ENCODE measurements around the gene MACROD2.

DNA sequence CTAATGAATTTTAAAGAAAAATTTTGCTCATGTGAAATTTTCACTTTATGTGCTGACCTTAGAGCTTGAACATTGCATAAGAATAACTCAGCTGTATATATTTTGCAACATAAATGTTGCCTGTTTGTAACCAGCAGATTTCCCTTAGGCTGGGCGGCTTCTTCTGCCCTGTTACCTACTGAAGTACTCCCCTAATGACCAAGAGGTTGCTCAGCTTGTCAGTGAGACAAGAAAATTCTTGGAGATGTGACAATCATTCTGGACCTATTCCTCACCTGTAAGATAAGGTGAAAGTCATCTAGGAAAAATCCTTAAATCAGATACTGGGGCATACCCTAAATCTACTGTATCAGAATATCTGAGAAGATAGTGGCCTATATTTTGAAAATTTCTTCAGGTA is 1516.2 kb downstream of the MACROD2 start:
- TF ChIP-seq CTCF (IDR thresholded peaks at IDR 0.05) (no peak), EP300 (IDR thresholded peaks at IDR 0.05) (no peak)

Measured in ovary (tissue), 3 donors.